H7 (cell line): ENCODE results near the gene EZH1. TPM values are rescaled to one million over a fixed set of nuclear protein-coding genes. Genes with fewer than 3 reads are reported as not detected.

Experiments used
- DNase-seq: peaks from one replicate; pipeline ENCODE4 v3.0.0; 2012
- H3K27me3 ChIP-seq: 2 replicates; pipeline ENCODE4 v1.6.0; 2011; ENCODE audit warnings: mild to moderate bottlenecking, low read length; ENCODE audit not compliant: control insufficient read depth, insufficient read depth
- H3K36me3 ChIP-seq: replicated peaks from 2 replicates; pipeline ENCODE4 v1.5.1; 2011; ENCODE audit warnings: low read length; ENCODE audit not compliant: control insufficient read depth, insufficient read depth
- H3K4me3 ChIP-seq: 2 replicates; pipeline ENCODE4 v1.5.1; 2011; ENCODE audit warnings: low read depth, mild to moderate bottlenecking, control low read depth, low read length, moderate library complexity; ENCODE audit not compliant: insufficient read depth
- total RNA-seq: library from RNA; depleted of rRNA; stranded (reverse); fragments of >200 nt; shearing (Covaris generic); gene quantifications from 2 replicates; pipeline ENCODE4 v1.2.3, GENCODE V29; 2014; rRNA removed

EZH1 gene
- 13.9 and 26.4 TPM in 2 replicates for total RNA-seq

DNA sequence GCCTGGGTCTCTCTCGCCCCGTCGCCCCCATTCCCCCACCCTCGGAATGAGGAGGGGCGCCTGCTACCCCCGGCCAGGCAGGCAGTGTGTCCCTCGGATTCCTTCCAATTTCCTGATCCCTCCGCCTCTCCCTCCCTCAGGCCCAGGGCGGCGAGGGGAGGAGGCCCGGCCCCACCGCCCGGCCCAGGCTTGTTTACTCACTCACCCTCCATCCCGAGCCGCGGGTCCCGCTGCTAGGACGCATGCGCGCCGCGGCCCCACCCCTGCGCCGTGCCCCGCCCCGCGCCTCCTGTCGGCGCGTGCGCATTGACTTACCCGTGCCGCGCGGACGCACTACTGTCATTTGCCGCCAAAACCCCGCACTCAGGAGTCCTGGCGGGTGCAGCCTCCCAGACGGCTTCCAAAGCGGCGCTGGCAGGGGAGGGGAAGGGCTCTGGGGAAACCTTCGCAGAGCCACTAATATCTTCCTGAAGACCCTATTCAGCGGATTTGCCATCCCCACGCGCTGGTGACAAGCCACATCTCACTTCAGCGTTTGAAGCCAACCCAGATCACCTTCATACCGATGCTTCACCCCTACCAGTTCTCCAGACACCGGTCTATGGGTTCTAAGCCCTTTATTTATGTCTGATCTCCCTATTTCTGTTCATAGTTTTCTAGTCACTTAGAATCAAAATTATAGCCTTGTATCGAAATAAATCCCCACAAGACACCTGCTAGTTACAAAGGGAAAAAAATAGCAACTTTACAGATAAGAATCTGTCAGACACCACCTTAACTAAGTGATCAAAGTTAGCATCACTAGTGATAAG is at the start of gene EZH1:
TSS of gene EZH1 (minus strand) at position 235 of the 812 bp plus-strand sequence. CDS start 16,099 bp downstream, outside the sequence.
- Histone ChIP-seq H3K36me3 (no peaks in the 10 kb centered on the region), H3K4me3 (peak within 1 kb of the TSS; percentile 61), H3K27me3 (peaks cover 9% of the 10 kb centered on the region)
- DNase-seq = peak; percentile 100

DNA sequence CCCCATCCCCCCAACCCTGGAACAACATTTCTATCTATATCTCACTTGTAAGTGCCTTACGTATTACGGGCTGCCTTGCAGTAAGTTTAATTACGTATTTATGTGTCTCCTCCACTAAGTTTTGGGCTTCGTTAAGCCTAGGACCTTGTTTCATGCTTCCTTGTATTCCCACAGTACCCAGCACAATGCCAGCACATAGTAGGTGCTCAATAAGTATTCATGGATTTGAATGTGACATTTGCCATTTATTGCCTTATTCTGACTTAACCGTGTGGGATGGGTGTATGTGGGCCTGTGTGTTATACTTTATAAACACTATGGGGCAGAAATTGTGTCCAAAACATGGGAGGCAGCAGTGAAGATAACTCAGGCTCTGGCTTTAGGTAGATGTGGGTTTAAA is 47.7 kb upstream of the EZH1 start:
- Histone ChIP-seq H3K4me3 (no peak overlapping the region), H3K27me3 (no peaks in the 10 kb centered on the region), H3K36me3 (no peaks in the 10 kb centered on the region; the same call in 1 of the 2 replicates)
- no peak for DNase-seq

DNA sequence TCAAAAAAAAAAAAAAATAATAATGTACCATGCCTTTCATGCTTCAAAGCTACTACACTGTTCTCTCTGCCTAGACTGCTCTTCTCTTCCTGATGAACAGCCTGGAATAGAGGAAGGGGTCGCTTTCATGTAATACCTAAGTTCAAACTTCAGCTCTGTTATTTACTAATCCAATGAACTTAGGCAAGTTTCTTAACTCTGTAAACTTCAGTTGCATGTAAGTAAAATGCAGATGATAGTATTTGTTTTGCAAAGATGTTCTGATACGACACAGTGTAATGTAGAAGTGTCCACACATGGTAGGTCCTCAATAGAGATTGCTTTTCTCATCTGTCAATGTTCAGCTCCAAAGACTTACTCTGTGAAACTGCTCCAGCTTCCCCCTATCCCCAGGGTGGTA is 47.1 kb upstream of the EZH1 start:
- DNase-seq = no peak
- no peaks in the 10 kb centered on the region for H3K27me3 ChIP-seq
- no peaks in the 10 kb centered on the region; the same call in 1 of the 2 replicates for H3K36me3 ChIP-seq
- H3K4me3 ChIP-seq = no peak overlapping the region

DNA sequence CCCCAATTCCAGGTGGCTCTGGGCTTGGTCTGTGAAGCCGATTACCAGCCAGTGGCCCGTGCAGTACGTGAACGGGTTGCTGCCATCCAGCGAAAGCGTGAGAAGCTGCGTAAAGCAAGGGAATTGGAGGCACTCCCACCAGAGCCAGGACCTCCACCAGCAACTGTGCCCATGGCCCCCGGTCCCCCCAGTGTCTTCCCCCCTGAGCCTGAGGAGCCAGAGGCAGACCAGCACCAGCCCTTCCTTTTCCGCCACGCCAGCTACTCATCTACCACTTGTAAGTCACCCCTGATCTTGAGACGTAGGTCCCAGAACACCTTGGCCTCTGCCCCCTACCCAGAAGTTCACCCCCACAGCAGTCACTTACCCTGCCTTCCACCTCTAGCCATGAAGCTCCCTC is 42.4 kb upstream of the EZH1 start:
- no peaks in the 10 kb centered on the region for H3K36me3 ChIP-seq
- H3K4me3 ChIP-seq = no peak overlapping the region
- peaks cover 8% of the 10 kb centered on the region for H3K27me3 ChIP-seq
- no peak for DNase-seq

DNA sequence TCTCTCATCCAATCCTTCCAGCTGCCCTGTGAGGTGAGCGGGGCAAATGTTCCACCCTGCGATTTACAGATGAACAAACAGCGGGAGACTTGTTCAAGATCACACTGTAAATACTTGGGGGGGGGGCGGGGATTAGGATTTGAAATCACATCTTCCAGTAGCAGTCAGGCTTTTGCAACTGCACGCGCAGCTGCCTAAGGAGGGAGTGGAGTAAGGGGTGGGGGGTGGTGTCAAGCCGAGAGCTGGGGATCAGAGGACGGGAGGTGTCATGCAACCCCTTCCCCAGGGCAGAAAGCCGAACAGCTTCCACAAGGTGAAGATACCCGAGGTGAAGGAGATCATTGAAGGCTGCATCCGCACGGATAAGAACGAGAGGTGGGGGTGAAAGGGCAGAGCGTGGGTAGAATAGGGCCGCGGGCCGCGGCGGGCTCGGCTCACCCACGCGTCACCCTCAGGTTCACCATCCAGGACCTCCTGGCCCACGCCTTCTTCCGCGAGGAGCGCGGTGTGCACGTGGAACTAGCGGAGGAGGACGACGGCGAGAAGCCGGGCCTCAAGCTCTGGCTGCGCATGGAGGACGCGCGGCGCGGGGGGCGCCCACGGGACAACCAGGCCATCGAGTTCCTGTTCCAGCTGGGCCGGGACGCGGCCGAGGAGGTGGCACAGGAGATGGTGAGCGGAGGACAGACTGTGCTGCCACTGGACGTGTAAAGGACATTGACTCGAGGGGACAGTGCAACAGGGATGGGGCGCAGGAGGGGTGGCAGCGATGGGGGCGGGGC is 40.2 kb upstream of the EZH1 start:
- H3K4me3 ChIP-seq = no peak overlapping the region
- no peak for DNase-seq

DNA sequence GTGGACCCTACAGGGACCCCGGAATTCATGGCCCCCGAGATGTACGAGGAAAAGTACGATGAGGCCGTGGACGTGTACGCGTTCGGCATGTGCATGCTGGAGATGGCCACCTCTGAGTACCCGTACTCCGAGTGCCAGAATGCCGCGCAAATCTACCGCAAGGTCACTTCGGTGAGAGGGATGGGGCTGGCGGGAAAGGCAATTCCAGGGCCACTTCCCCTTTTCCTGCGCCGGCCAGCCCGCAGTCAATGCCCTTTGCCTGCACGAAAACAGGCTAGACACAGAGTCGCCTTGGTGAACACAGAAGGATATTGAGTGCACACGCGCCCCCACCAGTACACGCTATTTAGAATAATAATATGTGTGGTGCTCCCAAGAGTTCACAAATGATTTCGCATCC is 39.6 kb upstream of the EZH1 start:
- DNase-seq = no peak
- H3K4me3 ChIP-seq = no peak overlapping the region
- no peaks in the 10 kb centered on the region for H3K36me3 ChIP-seq
- H3K27me3 ChIP-seq = peaks cover 22% of the 10 kb centered on the region

More for the DNA sequence above, 40.2 kb upstream of the EZH1 start:
- Histone ChIP-seq H3K36me3 (no peaks in the 10 kb centered on the region), H3K27me3 (peaks cover 22% of the 10 kb centered on the region)

DNA sequence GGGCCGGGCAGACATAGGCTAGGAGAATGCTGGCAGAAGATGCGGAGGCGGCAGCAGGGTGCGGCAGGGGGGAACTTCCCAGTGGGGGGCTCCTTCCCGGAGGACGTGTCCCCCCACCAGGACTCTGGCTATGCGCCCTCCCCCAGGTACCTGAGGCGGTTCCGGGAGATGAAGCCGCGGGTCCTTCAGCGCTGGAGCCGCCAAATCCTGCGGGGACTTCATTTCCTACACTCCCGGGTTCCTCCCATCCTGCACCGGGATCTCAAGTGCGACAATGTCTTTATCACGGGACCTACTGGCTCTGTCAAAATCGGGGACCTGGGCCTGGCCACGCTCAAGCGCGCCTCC is 38.9 kb upstream of the EZH1 start:
- no peak overlapping the region for H3K4me3 ChIP-seq
- peaks cover 22% of the 10 kb centered on the region for H3K27me3 ChIP-seq
- peak; percentile 54 for DNase-seq
- H3K36me3 ChIP-seq = no peaks in the 10 kb centered on the region; the same call in 1 of the 2 replicates

DNA sequence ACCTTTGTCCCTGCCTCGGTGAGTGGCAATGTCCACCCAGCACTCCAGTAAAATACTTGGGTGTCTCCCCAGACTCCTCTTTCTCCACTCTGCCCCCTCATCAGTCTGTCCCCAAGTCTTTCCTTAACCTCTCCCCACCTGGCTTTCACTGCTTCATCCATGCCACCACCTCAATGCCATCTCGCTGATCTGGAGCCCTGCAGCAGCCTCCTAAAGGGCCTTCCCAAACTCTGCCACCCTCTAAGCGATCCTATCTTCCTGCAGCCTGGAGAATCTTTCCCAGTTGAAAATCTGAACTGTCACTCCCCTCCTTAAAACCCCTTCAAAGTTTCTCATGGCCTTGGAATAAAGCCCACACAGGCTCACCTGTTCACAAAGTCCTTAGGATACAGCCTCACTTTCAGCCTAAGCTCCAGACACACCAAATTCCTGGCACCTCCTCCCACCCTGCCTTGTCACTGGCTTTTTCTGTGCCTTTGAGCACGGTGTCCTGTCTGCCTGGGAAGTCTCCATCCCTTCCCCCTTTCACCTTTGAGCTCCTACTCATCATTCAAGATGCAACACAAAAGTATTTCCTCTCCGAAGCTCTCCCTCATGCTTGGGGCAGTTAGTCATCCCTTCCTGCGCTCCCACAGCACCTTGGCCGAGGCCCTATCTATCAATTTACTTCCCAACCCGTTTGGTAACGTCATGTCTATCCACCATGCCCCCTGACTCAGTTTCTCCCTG is 38.4 kb upstream of the EZH1 start:
- no peak for DNase-seq
- Histone ChIP-seq H3K27me3 (peaks cover 22% of the 10 kb centered on the region), H3K36me3 (peaks cover 4% of the 10 kb centered on the region), H3K4me3 (no peak overlapping the region)

DNA sequence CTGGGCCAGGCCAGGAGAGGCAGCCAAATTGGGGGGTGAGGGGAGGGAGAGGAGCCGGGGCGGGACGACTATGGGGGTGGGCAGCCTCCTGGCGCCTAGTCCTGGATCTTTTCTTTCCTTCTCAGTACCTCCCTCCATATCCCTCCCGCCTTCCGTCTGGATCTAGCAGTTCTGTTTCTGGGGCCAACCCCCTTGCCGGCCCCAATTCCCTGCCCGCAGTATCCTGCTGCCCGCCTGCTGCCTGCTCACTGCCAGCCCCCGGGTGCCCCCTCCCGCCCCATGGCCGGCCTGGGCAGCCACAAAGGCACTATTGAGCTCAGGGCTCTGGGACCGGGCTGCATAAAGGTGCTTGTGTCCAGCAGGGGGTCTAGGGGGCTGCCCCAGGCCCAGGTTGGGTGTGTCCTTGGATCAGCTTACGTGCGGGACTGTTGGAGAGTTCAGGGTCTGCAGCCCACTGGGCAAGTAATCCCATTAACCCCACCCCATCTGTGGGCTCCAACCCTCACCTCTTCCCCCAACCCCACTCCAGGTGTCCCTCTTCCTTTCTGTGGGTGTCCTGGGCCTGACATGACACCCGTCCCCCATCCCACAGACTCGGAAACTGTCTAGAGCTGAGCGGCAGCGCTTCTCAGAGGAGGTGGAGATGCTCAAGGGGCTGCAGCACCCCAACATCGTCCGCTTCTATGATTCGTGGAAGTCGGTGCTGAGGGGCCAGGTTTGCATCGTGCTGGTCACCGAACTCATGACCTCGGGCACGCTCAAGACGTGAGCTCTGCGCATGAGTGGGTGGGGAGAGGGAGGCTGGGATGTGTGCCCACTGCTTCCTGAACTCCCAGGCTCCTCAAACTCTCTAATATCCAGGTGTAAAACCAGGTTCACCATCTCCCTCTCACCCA is 37.6 kb upstream of the EZH1 start:
- Histone ChIP-seq H3K4me3 (no peak overlapping the region), H3K27me3 (peaks cover 22% of the 10 kb centered on the region), H3K36me3 (peaks cover 7% of the 10 kb centered on the region)
- DNase-seq = peak; percentile 63

DNA sequence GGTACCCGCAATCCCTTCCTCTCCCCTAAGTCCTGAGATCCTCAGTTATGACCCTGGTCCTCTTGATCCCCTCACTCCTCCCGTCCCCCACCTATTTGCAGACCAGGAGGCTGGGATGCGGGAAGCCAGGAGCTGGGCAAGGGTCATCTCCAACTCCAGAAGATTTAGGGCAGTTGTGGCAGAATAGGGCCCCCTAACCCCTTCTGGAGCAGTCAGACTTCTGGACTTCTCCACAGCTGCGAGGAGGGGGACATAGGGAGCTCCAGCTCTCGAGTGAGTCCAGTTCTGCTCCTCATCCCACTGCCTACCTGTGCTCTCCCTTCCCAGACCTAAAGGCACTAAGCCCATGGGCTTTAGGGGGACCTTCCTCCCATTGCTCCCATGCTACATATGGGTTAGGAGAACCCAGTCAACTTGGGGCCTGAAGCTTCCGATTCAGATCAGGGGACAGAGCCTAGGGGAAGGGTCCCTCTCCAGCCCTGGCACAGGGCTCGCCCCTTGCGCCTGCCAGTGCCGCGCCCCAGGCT is 36.9 kb upstream of the EZH1 start:
- Histone ChIP-seq H3K4me3 (no peak overlapping the region), H3K36me3 (peaks cover 8% of the 10 kb centered on the region), H3K27me3 (peaks cover 22% of the 10 kb centered on the region)
- no peak for DNase-seq

DNA sequence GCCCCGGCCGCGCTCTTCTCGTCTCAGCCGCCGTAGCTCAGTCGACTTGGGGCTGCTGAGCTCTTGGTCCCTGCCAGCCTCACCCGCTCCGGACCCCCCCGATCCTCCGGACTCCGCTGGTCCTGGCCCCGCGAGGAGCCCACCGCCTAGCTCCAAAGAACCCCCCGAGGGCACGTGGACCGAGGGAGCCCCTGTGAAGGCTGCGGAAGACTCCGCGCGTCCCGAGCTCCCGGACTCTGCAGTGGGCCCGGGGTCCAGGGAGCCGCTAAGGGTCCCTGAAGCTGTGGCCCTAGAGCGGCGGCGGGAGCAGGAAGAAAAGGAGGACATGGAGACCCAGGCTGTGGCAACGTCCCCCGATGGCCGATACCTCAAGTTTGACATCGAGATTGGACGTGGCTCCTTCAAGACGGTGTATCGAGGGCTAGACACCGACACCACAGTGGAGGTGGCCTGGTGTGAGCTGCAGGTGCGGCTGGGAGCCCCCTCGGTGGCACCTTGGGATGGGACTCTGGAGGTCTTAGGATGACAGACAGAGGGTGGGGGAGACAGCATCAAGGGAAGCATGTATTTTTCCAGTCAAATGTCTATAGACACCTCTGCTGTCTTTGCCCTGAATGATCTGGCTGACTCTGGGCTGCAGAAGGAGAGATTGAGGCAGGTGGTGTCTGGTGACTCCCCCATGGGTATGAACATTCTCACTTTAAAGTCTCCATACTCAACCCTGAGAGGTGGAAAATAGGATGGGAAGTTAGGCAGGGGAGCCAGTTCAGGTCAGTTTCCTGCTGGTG is 36.2 kb upstream of the EZH1 start:
- Histone ChIP-seq H3K36me3 (peaks cover 9% of the 10 kb centered on the region), H3K4me3 (peak overlapping the region; percentile 61), H3K27me3 (peaks cover 22% of the 10 kb centered on the region)
- no peak for DNase-seq

DNA sequence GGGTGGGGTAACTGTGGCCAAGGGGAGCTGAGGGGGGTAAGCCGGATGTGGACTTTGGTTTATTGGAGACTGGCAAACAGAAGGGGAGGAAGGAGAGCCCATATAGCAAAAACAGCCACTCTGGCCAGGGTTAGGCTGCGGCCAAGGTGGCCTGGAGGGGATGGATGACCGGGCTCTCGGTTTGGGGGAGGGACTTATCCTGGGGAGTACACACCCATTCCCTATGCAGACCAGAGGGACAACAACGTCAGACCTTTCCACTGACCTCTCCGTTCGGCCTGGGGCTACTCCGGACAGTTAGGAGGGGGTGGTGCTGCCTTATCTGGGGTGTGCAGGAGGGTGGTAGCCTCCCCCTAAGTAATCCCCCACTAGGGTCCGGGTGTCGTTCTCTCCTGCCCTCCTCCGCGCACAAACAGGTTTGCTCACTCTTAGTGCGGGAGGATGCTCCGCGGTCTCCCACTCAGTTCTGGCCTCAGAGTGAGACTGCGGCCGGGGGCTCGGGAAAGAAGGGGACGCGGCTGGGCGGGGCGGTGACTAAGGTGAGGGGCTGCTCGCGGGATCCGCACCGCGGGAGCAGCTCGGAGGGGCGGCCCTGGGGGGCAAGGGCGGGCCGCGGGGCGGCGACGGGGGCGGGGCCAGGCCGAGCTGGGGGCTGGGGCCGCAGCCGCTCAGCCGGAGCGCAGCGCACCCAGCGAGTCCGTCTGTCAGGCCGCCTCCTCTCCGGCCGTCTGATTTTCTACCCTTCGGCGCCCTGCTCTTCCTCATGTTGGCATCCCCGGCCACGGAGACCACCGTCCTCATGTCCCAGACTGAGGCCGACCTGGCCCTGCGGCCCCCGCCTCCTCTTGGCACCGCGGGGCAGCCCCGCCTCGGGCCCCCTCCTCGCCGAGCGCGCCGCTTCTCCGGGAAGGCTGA is 35.4 kb upstream of the EZH1 start, which contains the start of gene WNK4:
TSS of gene WNK4 (plus strand) at position 675 of the 915 bp plus-strand sequence. CDS start at position 764, 89 bp downstream.
- H3K4me3 ChIP-seq = peak within 1 kb of the TSS; percentile 61
- H3K27me3 ChIP-seq = peaks cover 22% of the 10 kb centered on the region
- peaks cover 16% of the 10 kb centered on the region for H3K36me3 ChIP-seq
- peak; percentile 95 for DNase-seq
